GM21367 (cell line): ENCODE data around the gene IL4I1.

Experiments
- ATAC-seq: cut with Tn5 transposase; IDR thresholded peaks from one replicate; pipeline ENCODE4 v1.9.1; 2021; ENCODE audit not compliant: unreplicated experiment

IL4I1 gene

GRCh38 chr19:49864890-49865289 lies 31.8 kb downstream of the IL4I1 start:
- ATAC-seq, result no peak

GRCh38 chr19:49863935-49864320 lies 32.8 kb downstream of the IL4I1 start:
- ATAC-seq, result no peak

- no peak for ATAC-seq
Observed at GRCh38 chr19:49863254-49863934, 33.3 kb downstream of the IL4I1 start.

GRCh38 chr19:49862391-49863253 lies 34.1 kb downstream of the IL4I1 start:
- no peak for ATAC-seq

- no peak for ATAC-seq
Observed at GRCh38 chr19:49861541-49862378, 34.9 kb downstream of the IL4I1 start.

- no peak for ATAC-seq
Observed at GRCh38 chr19:49861107-49861506, 35.6 kb downstream of the IL4I1 start.

GRCh38 chr19:49860336-49861102 lies 36.2 kb downstream of the IL4I1 start:
- ATAC-seq, result no peak

- no peak for ATAC-seq
Observed at GRCh38 chr19:49859682-49860335, 36.9 kb downstream of the IL4I1 start.

GRCh38 chr19:49858088-49858985 lies 38.4 kb downstream of the IL4I1 start:
- ATAC-seq, result no peak

- ATAC-seq, result no peak
Observed at GRCh38 chr19:49857838-49858087, 38.9 kb downstream of the IL4I1 start.

GRCh38 chr19:49857061-49857837 lies 39.4 kb downstream of the IL4I1 start:
- no peak for ATAC-seq

- no peak for ATAC-seq
Observed at GRCh38 chr19:49856574-49857021, 40.1 kb downstream of the IL4I1 start.

GRCh38 chr19:49855676-49856573 lies 40.8 kb downstream of the IL4I1 start:
- ATAC-seq, result no peak

- no peak for ATAC-seq
Observed at GRCh38 chr19:49855277-49855675, 41.4 kb downstream of the IL4I1 start.

- ATAC-seq, result no peak
Observed at GRCh38 chr19:49854378-49855263, 42.1 kb downstream of the IL4I1 start.

GRCh38 chr19:49853852-49854377 lies 42.8 kb downstream of the IL4I1 start:
- ATAC-seq, result no peak
